ENCODE results near the gene FHOD1.

- TF ChIP-seq CTCF (IDR thresholded peaks at IDR 0.05) (no peak), POLR2AphosphoS5 (IDR thresholded peaks at IDR 0.05) (no peak), POLR2A (IDR thresholded peaks at IDR 0.05) (no peak)
Measured at GRCh38 chr16:67183284-67183626, 64.0 kb downstream of the FHOD1 start.
